Mesothelial cell of epicardium (in vitro differentiated cells): ENCODE results near the gene TRERF1. TPM values are rescaled to one million over a fixed set of nuclear protein-coding genes. Genes with fewer than 3 reads are reported as not detected.

Source experiments
- DNase-seq, 2 experiments: peaks; one replicate each; pipeline ENCODE4 v3.0.0; 2021; ENCODE audit warnings: low spot score in 2 of 2; ENCODE audit not compliant: unreplicated experiment in 2 of 2
- H3K27ac Mint-ChIP-seq: 2 replicates; pipeline ENCODE4 v1.8.0; 2021; ENCODE audit warnings: mixed read lengths
- H3K27me3 Mint-ChIP-seq: 2 replicates; pipeline ENCODE4 v1.8.0; 2021; ENCODE audit warnings: low read depth, mixed read lengths
- H3K36me3 Mint-ChIP-seq: 2 replicates; pipeline ENCODE4 v1.8.0; 2021; ENCODE audit warnings: mixed read lengths
- H3K4me1 Mint-ChIP-seq: 2 replicates; pipeline ENCODE4 v1.8.0; 2021; ENCODE audit warnings: mixed read lengths
- H3K4me3 Mint-ChIP-seq: 2 replicates; pipeline ENCODE4 v1.8.0; 2021; ENCODE audit warnings: mild to moderate bottlenecking, moderate library complexity, mixed read lengths
- H3K9me3 Mint-ChIP-seq: 2 replicates; pipeline ENCODE4 v1.8.0; 2021; ENCODE audit warnings: mixed read lengths
- total RNA-seq: library from RNA; stranded (reverse); gene quantifications from 3 replicates; pipeline ENCODE4 v1.2.1, GENCODE V29; 2021
- TF ChIP-seq, protein P1 (sequence below): fragments of 200-600 bp; sonication (generic); IDR thresholded peaks from one replicate; pipeline ENCODE4 v1.5.0; 2021; ENCODE audit warnings: antibody characterized with exemption; ENCODE audit not compliant: unreplicated experiment

Gene TRERF1
- total RNA-seq, 1 donor from 2014 or later = 19.8 TPM

DNA sequence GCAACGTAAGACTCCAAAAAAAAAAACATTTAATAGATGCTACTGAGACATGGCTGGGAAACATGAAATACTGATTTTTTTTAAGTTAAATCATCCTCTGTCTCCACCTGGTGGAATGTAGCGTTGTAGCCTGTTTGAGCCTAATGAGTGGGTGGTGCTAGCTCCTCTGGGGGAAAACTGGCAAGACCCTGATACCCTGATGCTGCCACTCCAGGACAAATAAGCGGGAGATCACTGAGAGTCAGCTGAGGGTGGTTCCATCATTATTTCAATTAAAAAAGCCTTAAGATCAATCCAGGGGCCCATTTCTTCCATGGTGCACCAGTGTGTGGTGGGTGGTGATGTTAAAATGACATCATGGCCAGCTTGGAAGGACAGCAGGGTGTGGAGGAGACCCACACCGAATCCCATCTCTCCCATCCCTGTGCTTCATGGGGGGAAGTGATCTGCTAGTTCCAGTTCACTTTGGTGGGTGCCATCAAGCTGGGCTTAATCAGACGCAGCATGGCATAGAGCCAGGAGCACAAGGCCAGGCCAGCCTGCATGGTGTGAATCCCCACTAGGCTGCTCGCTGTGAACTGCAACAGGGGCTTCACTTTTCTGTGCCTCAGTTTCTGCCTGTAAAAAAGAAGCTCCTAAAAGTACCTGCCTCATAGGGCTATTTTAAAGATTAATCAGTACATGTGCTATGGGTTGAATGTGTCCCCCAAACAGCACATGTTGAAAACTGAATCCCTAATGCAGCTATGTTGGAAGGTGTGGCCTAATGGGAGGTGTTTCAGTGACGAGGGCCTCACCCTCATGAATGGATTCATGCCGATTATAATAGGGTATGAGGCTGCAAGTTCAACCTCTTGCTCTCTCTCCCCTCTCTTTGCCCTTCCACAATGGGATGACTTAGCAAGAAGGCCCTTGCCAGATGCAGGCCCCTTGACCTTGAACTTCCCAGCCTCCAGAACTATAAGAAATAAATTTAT, 221.1 kb downstream of the TRERF1 start:
- no peak for DNase-seq
- H3K4me1 Mint-ChIP-seq = peaks cover 13% of the 10 kb centered on the region
- no peak overlapping the region for H3K27ac Mint-ChIP-seq
- TF ChIP-seq, protein P1, sequence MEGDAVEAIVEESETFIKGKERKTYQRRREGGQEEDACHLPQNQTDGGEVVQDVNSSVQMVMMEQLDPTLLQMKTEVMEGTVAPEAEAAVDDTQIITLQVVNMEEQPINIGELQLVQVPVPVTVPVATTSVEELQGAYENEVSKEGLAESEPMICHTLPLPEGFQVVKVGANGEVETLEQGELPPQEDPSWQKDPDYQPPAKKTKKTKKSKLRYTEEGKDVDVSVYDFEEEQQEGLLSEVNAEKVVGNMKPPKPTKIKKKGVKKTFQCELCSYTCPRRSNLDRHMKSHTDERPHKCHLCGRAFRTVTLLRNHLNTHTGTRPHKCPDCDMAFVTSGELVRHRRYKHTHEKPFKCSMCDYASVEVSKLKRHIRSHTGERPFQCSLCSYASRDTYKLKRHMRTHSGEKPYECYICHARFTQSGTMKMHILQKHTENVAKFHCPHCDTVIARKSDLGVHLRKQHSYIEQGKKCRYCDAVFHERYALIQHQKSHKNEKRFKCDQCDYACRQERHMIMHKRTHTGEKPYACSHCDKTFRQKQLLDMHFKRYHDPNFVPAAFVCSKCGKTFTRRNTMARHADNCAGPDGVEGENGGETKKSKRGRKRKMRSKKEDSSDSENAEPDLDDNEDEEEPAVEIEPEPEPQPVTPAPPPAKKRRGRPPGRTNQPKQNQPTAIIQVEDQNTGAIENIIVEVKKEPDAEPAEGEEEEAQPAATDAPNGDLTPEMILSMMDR = no peak
- no peaks in the 10 kb centered on the region for H3K9me3 Mint-ChIP-seq
- no peaks in the 10 kb centered on the region for H3K27me3 Mint-ChIP-seq
- peaks cover 27% of the 10 kb centered on the region for H3K36me3 Mint-ChIP-seq
- H3K4me3 Mint-ChIP-seq = no peak overlapping the region

DNA sequence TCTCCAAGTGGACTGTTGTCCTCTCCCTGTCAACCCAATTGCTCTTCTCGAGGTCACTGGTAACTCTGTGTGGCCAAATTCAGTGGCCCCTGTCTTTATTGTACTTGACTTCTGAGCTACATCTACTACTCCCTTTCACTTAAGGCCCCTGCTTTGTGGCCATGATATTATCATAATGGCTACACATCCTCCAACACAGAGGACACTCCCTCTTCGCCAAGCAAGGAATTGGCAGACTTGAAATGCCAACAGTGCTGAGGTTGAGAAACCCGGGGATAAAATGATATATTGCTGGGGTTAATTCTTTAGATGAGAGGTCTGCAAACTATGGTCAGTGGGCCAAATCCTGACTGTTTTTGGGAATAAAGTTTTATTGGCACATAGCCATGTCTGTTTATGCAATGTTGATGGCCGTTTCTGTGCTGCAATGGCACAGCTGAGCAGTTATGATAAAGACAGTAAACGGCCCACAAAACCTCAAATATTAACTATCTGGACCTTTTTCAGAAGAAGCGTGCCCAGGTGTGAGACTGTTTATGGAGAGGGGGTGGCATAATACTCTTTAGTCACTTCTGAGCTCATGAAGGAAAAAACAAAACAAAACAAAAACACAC, 222.1 kb downstream of the TRERF1 start:
- no peaks in the 10 kb centered on the region for H3K27me3 Mint-ChIP-seq
- peaks cover 26% of the 10 kb centered on the region for H3K36me3 Mint-ChIP-seq
- H3K27ac Mint-ChIP-seq = no peak overlapping the region
- DNase-seq = no peak
- no peaks in the 10 kb centered on the region for H3K9me3 Mint-ChIP-seq
- peaks cover 16% of the 10 kb centered on the region for H3K4me1 Mint-ChIP-seq
- TF ChIP-seq, protein P1 = no peak
- H3K4me3 Mint-ChIP-seq = no peak overlapping the region

DNA sequence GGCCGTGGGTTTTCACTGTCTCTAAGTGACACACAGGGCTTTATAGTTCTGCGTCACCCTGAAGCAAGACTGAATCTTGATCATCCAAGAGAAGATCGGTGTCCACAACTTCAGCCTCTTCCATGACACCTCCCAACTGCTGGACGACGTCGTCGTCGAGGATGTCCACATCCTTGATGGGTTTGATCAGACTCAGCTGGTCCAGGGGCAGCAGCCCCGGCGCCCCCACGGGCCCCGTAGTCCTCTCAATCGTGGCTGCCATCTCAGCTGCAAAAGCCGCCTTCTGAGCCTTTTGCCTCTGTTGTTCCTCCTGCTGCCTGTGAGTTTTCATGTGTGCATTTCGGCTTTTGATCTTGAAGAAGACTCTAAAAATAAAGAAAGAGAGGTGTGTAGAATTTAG, 223.4 kb downstream of the TRERF1 start:
- no peaks in the 10 kb centered on the region for H3K27me3 Mint-ChIP-seq
- peaks cover 22% of the 10 kb centered on the region for H3K36me3 Mint-ChIP-seq
- no peak overlapping the region for H3K27ac Mint-ChIP-seq
- no peaks in the 10 kb centered on the region for H3K9me3 Mint-ChIP-seq
- H3K4me3 Mint-ChIP-seq = no peak overlapping the region
- TF ChIP-seq, protein P1 = no peak
- H3K4me1 Mint-ChIP-seq = peaks cover 16% of the 10 kb centered on the region
- no peak for DNase-seq

- Mint-ChIP-seq H3K4me1 (peaks cover 16% of the 10 kb centered on the region), H3K9me3 (no peaks in the 10 kb centered on the region), H3K27ac (peak overlapping the region; percentile 51), H3K36me3 (peaks cover 15% of the 10 kb centered on the region), H3K27me3 (no peaks in the 10 kb centered on the region), H3K4me3 (no peak overlapping the region)
- TF ChIP-seq, protein P1 = no peak
- no peak for DNase-seq
These were observed 224.4 kb downstream of the TRERF1 start for GRCh38 chr6:42227173-42227850.

DNA sequence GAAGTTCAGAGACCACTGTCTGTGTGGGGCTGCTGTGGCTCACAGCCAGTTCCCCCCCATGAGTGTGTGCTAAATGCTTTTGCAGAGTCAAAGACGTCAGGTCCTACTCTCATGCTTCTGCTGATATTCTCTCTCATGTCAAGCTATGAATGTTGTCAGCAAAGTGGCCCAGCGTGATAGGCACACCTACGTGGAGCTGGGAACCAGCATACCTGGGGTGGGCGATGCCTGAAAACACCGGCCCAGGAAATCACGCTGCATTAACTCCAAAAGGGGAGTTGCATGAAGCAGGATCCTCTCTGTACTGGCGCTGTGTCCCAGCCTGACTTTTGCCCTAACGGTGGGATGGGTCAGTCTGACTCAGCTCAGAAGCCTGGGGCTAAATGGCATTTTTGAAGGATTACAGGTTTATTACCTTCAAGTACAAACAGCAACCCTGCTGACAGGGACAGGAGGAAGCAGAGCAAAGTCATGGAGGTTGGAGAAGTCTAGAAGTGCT, 225.0 kb downstream of the TRERF1 start:
- H3K36me3 Mint-ChIP-seq = peaks cover 10% of the 10 kb centered on the region
- DNase-seq = peak in 1 of 2 experiments; percentile 19
- no peaks in the 10 kb centered on the region for H3K9me3 Mint-ChIP-seq
- no peaks in the 10 kb centered on the region for H3K27me3 Mint-ChIP-seq
- H3K27ac Mint-ChIP-seq = peak overlapping the region; percentile 11
- TF ChIP-seq, protein P1 = no peak
- H3K4me3 Mint-ChIP-seq = no peak overlapping the region
- H3K4me1 Mint-ChIP-seq = peaks cover 16% of the 10 kb centered on the region
